Heart left ventricle (tissue), 16 donors: ENCODE data around the gene PPP4R2. TPM values are rescaled to one million over a fixed set of nuclear protein-coding genes. Genes with fewer than 3 reads are reported as not detected.
A peak's percentile ranks its signal among the peaks of the same experiment; 100 is the strongest.

ENCODE experiments used
- ATAC-seq, 4 donors: fragments of 200-7000 bp; cut with Tn5 transposase; one replicate each; pipeline ENCODE4 v1.9.1; 2020 to 2022; ENCODE audit warnings: moderate library complexity in 4 of 4, mild to moderate bottlenecking in 3 of 4, moderate number of reproducible peaks in 1 of 4
- DNase-seq, 5 donors: peaks; one replicate each; pipeline ENCODE4 v3.0.0-alpha.2; 2020
- H3K27ac ChIP-seq, 12 donors: fragments of 200-600 bp; sonication (generic) in 4 of 12; one replicate each; pipeline versions ENCODE4 v1.5.0 to v1.8.0; 2016 to 2022; ENCODE audit warnings: mild to moderate bottlenecking in 2 of 12
- H3K27me3 ChIP-seq, 9 donors: fragments of 200-600 bp; sonication (generic) in 2 of 9; one replicate each; pipeline versions ENCODE4 v1.5.1 to v1.8.0; 2016 to 2022; ENCODE audit warnings: mild to moderate bottlenecking in 3 of 9
- H3K36me3 ChIP-seq, 9 donors: fragments of 200-600 bp; sonication (generic) in 2 of 9; one replicate each; pipeline versions ENCODE4 v1.5.0 to v1.8.0; 2018 to 2022; ENCODE audit warnings: mild to moderate bottlenecking in 2 of 9
- H3K4me1 ChIP-seq, 12 donors: fragments of 200-600 bp; sonication (generic) in 4 of 12; one replicate each; pipeline versions ENCODE4 v1.5.0 to v1.8.0; 2016 to 2022; ENCODE audit warnings: mild to moderate bottlenecking in 3 of 12
- H3K4me3 ChIP-seq, 12 donors: fragments of 200-600 bp; sonication (generic) in 4 of 12; one replicate each; pipeline versions ENCODE4 v1.5.0 to v1.8.0; 2017 to 2022; ENCODE audit warnings: mild to moderate bottlenecking in 9 of 12, moderate library complexity in 4 of 12
- H3K9me3 ChIP-seq, 12 donors: fragments of 200-600 bp; sonication (generic) in 4 of 12; one replicate each; pipeline versions ENCODE4 v1.5.0 to v1.8.0; 2016 to 2022; ENCODE audit warnings: mild to moderate bottlenecking in 1 of 12
- CTCF ChIP-seq, 12 donors: fragments of 200-600 bp; sonication (generic) in 4 of 12; IDR thresholded peaks; one replicate each; pipeline versions ENCODE4 v1.5.0 to v1.8.0; 2018 to 2022; ENCODE audit warnings: antibody characterized with exemption in 12 of 12, mild to moderate bottlenecking in 5 of 12
- POLR2A ChIP-seq, 2 donors: fragments of 450-650 bp; IDR thresholded peaks; one replicate each; pipeline ENCODE4 v1.6.1; 2017; ENCODE audit warnings: antibody characterized with exemption in 2 of 2, mild to moderate bottlenecking in 2 of 2, moderate library complexity in 2 of 2
- WGBS, 4 donors: extraction: QIAGEN DNeasy Blood & Tissue Kit in 2 of 4; methylation state at CpG; one replicate each; pipeline versions ENCODE4 v1.1.5 to v1.1.7; 2013 to 2018; 5-methylcytosine and 5-hydroxymethylcytosine counted together
- intact Hi-C, 10 donors: fragments of 100-400 bp; cut with DNase I; formaldehyde crosslinking; loops; one replicate each; pipeline versions ENCODE4 v1.11.1 to v1.14.2; 2022
- polyA plus RNA-seq, 2 donors: library from polyadenylated mRNA; stranded (reverse); fragments of 200-250 nt; gene quantifications; one replicate each; pipeline ENCODE4 v1.2.3, GENCODE V29; 2013
- total RNA-seq, 9 donors: library from RNA; depleted of rRNA in 2 of 9; stranded (reverse); fragments of >200 nt in 2 of 9; fragmentation: NEBNext Ultra II Directional in 3 of 9; extraction: Animal tissue kit (Norgen Biotek cat#: 25700) in 3 of 9; gene quantifications; one replicate each; pipeline versions ENCODE4 v1.1.0 to v1.2.4, GENCODE V29; 2016 to 2023
- donor health status: ischemic (EF 13 %, LVEDD 7.1; RV severe dilation, severe dysfunction).
- donor health status: healthy with polysubstance abuse.
- donor health status: DM: no; HTN: yes; CAD: no.
- donor health status: DM: no; HTN: no; CAD: no.
- donor health status: ischemic (EF 25% LVEDD 6.9; RV normal size, moderate dysfunction).
- donor health status: ischemic (EF 25% LVEDD 5.7; RV mildly dilated, moderate dysfunction).
- donor health status: healthy.
- donor health status: DM: yes; HTN: yes; CAD: no.
- donor health status: ischemic (EF 35%, LVEDD 5.7; RV mildly dilated, moderate dysfunction).
- donor health status: nonischemic (EF 11% LVEDD 7.7; RV severe dilation, severe dysfunction).
- donor health status: DM: yes; HTN: yes; CAD: no.
- donor health status: PGD.
- donor health status: ischemic (EF 29% LVEDD 5.4; RV normal size, mild dysfunction).
- donor health status: nonischemic (EF 23%, LVEDD 6.1; RV moderate dilation, normal function).

The PPP4R2 gene
- total and polyA plus RNA-seq, 11 donors, result 17.0 to 69.7 (median 48.1) TPM

- ATAC-seq (no peak), DNase-seq (no peak)
- 88 to 93% (median 92%) methylated on average over 3 of the region's 3 CpGs for WGBS, 4 donors
- intact Hi-C loops, result loop anchor here in 1 of 10 donors (10.0 kb wide), 1 partner anchor 736 kb away; no protein-coding TSS in a partner anchor
- H3K27ac ChIP-seq, result no peak overlapping the region
- TF ChIP-seq POLR2A (IDR thresholded peaks at IDR 0.05) (no peak), CTCF (IDR thresholded peaks at IDR 0.05) (no peak)
- H3K27me3 ChIP-seq, result no peaks in the 10 kb centered on the region
- no peaks in the 10 kb centered on the region for H3K36me3 ChIP-seq
- no peaks in the 10 kb centered on the region for H3K4me1 ChIP-seq
- no peaks in the 10 kb centered on the region for H3K9me3 ChIP-seq
- H3K4me3 ChIP-seq, result no peak overlapping the region
Measured at GRCh38 chr3:73108750-73109149, 112.1 kb downstream of the PPP4R2 start.

GRCh38 chr3:73110530-73110929 is 113.9 kb downstream of the PPP4R2 start:
- WGBS, 4 donors, result 81 to 85% (median 84%) methylated on average over 20 of the region's 20 CpGs
- TF ChIP-seq POLR2A (IDR thresholded peaks at IDR 0.05) (no peak), CTCF (IDR thresholded peaks at IDR 0.05) (no peak)
- H3K9me3 ChIP-seq, result no peaks in the 10 kb centered on the region
- H3K27me3 ChIP-seq, result no peaks in the 10 kb centered on the region
- DNase-seq, result no peak
- no peaks in the 10 kb centered on the region for H3K36me3 ChIP-seq
- no peak for ATAC-seq
- no peaks in the 10 kb centered on the region for H3K4me1 ChIP-seq
- intact Hi-C loops, result no loop called here
- H3K4me3 ChIP-seq, result no peak overlapping the region
- H3K27ac ChIP-seq, result no peak overlapping the region

GRCh38 chr3:73114711-73115110 is 118.1 kb downstream of the PPP4R2 start:
- H3K27ac ChIP-seq, result no peak overlapping the region
- H3K36me3 ChIP-seq, result no peaks in the 10 kb centered on the region
- ATAC-seq (no peak), DNase-seq (no peak)
- H3K27me3 ChIP-seq, result no peaks in the 10 kb centered on the region
- peaks cover 0 to 4% (median 0%) of the 10 kb centered on the region in 12 donors for H3K4me1 ChIP-seq
- intact Hi-C loops, result loop anchor here in 1 of 10 donors (5.0 kb wide), 1 partner anchor 318 kb away; no protein-coding TSS in a partner anchor
- TF ChIP-seq POLR2A (IDR thresholded peaks at IDR 0.05), result no peak
- TF ChIP-seq CTCF (IDR thresholded peaks at IDR 0.05), result no peak
- no peak overlapping the region for H3K4me3 ChIP-seq
- no peaks in the 10 kb centered on the region for H3K9me3 ChIP-seq
- WGBS, 4 donors, result 48 to 78% (median 66%) methylated on average over 3 of the region's 3 CpGs

- H3K9me3 ChIP-seq, result no peaks in the 10 kb centered on the region
- intact Hi-C loops, result loop anchor here in 1 of 10 donors (5.0 kb wide), 1 partner anchor 316 kb away; no protein-coding TSS in a partner anchor
- no peak overlapping the region for H3K4me3 ChIP-seq
- no peaks in the 10 kb centered on the region for H3K36me3 ChIP-seq
- no peak overlapping the region for H3K27ac ChIP-seq
- peak; percentile 46 to 76 (median 68) for ATAC-seq
- DNase-seq, result no peak
- H3K4me1 ChIP-seq, result peaks cover 0 to 4% (median 0%) of the 10 kb centered on the region in 12 donors
- no peak for TF ChIP-seq POLR2A (IDR thresholded peaks at IDR 0.05)
- no peak for TF ChIP-seq CTCF (IDR thresholded peaks at IDR 0.05)
- 48 to 67% (median 59%) methylated on average over 2 of the region's 2 CpGs for WGBS, 4 donors
- H3K27me3 ChIP-seq, result no peaks in the 10 kb centered on the region
Measured at GRCh38 chr3:73115806-73116205, 119.2 kb downstream of the PPP4R2 start.

Other genes starting within 250 kb of the PPP4R2 start
- 10 to 100 TPM; 13.6 to 26.0 (median 19.9) TPM for gene SHQ1, start 148.4 kb upstream of the PPP4R2 start, total RNA-seq
- gene SHQ1, start 148.4 kb upstream of the PPP4R2 start, polyA plus RNA-seq, result 10 to 100 TPM in 1 of 2 donors, 1 to 10 TPM in 1; 7.2 to 24.9 TPM
- 10 to 100 TPM; 12.7 to 35.2 (median 17.7) TPM for gene GXYLT2, start 108.8 kb upstream of the PPP4R2 start, total RNA-seq
- gene GXYLT2, start 108.8 kb upstream of the PPP4R2 start, polyA plus RNA-seq, result 1 to 10 TPM; 3.4 to 5.1 TPM
- 1 to 10 TPM in 5 of 9 donors, under 1 TPM in 4; 0.36 to 2.5 (median 1.1) TPM for gene EBLN2, start 64.8 kb downstream of the PPP4R2 start, total RNA-seq
- 1 to 10 TPM in 1 of 2 donors, under 1 TPM in 1; 0.24 to 1.4 TPM for gene EBLN2, start 64.8 kb downstream of the PPP4R2 start, polyA plus RNA-seq